ENCODE results near the gene PIEZO2. TPM values are rescaled to one million over a fixed set of nuclear protein-coding genes. Genes with fewer than 3 reads are reported as not detected.
"Not testable (repeated sequence)": the region's sequence is repeated elsewhere in the genome, so short reads cannot be mapped to it uniquely, and the experiment has no call there.

Gene PIEZO2
- not detected for total RNA-seq (2021; fragmentation: NEBNext Ultra II Directional; extraction: Animal tissue kit (Norgen Biotek cat#: 25700))
- long read RNA-seq, result 0 reads

GRCh38 chr18:11149441-11150270 lies at the start of gene PIEZO2:
TSS of gene PIEZO2 (minus strand) at chr18:11149569. CDS start at chr18:11148588, 981 bp downstream.
- Mint-ChIP-seq H3K27ac (no peak within 1 kb of the TSS), H3K4me3 (no peak within 1 kb of the TSS), H3K36me3 (ENCODE audit: low read depth) (no peaks in the 10 kb centered on the region), H3K27me3 (ENCODE audit: insufficient read depth) (peaks cover 32% of the 10 kb centered on the region), H3K4me1 (ENCODE audit: low read depth) (no peaks in the 10 kb centered on the region), H3K9me3 (no peaks in the 10 kb centered on the region)
- no peak for DNase-seq
- TF ChIP-seq CTCF (IDR thresholded peaks at IDR 0.05), result no peak

DNA sequence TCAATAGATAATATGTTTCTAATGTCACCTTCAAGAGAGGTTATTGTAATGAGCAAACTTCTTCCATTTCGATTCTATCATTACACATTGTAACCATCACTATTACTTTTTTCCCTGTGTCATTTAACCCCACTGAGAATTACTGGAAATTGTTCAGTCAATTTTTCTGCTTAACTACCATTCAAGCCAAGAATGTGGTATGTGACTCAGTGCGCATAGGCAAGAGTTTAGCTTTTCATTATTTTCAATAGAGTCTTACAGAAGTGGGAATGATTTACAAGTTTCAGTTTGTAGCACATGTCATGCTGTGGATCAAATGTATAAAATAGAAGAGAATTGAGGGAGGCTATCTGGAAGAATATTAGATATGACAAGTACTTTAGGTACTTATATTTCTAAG lies 34.3 kb upstream of the PIEZO2 start:
- Mint-ChIP-seq H3K9me3 (no peaks in the 10 kb centered on the region), H3K36me3 (ENCODE audit: low read depth) (no peaks in the 10 kb centered on the region), H3K4me1 (ENCODE audit: low read depth) (peaks cover 6% of the 10 kb centered on the region; the same call in 1 of the 2 replicates), H3K4me3 (no peak overlapping the region), H3K27ac (no peak overlapping the region), H3K27me3 (ENCODE audit: insufficient read depth) (peaks cover 1% of the 10 kb centered on the region)
- no peak for TF ChIP-seq CTCF (IDR thresholded peaks at IDR 0.05)
- DNase-seq, result no peak

DNA sequence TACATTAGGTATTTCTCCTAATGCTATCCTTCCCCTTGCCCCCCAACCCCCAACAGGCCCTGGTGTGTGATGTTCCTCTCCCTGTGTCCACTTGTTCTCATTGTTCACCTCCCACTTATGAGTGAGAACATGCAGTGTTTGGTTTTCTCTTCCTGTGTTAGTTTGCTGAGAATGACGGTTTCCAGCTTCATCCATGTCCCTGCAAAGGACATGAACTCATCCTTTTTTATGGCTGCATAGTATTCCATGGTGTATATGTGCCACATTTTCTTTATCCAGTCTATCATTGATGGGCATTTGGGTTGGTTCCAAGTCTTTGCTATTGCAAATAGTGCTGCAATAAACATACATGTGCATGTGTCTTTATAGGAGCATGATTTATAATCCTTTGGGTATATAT lies 32.3 kb upstream of the PIEZO2 start:
- peaks cover 21% of the 10 kb centered on the region for H3K4me1 Mint-ChIP-seq (ENCODE audit: low read depth)
- not testable (repeated sequence) for H3K36me3 Mint-ChIP-seq (ENCODE audit: low read depth); H3K27me3 Mint-ChIP-seq (ENCODE audit: insufficient read depth); H3K27ac Mint-ChIP-seq; H3K4me3 Mint-ChIP-seq; H3K9me3 Mint-ChIP-seq; DNase-seq

DNA sequence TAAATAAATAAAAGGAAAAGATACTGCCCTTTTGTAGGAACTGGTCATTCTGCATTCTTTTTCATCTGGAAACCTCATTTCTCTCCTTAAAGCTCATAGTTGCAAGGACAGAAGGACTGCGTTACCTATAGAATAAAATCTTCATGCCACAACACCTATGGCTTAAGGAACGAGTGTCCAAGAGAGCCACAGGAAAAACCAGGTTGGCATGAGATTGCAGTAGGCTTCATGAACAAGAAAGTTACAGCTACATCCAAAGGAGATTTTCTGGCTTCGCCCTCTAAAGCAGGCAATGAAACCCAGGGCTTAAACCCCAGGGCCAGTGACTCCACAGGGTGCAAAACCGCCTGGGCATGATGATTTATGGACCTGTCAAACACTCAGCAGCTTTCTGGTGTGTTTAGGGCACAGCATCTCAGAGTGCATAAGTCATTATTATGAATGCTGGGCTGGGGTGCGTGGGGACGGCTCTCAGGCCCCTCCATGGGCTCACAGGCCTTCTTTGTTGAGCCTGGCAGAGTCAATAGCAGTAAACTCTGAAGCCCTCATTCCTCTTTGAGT lies 30.7 kb upstream of the PIEZO2 start:
- no peak overlapping the region for H3K4me3 Mint-ChIP-seq
- no peak overlapping the region for H3K27ac Mint-ChIP-seq
- no peaks in the 10 kb centered on the region; the same call in 1 of the 2 replicates for H3K27me3 Mint-ChIP-seq (ENCODE audit: insufficient read depth)
- H3K9me3 Mint-ChIP-seq, result no peaks in the 10 kb centered on the region
- H3K36me3 Mint-ChIP-seq (ENCODE audit: low read depth), result peaks cover 4% of the 10 kb centered on the region; the same call in 1 of the 2 replicates
- peaks cover 37% of the 10 kb centered on the region for H3K4me1 Mint-ChIP-seq (ENCODE audit: low read depth)
- no peak for TF ChIP-seq CTCF (IDR thresholded peaks at IDR 0.05)
- no peak for DNase-seq

DNA sequence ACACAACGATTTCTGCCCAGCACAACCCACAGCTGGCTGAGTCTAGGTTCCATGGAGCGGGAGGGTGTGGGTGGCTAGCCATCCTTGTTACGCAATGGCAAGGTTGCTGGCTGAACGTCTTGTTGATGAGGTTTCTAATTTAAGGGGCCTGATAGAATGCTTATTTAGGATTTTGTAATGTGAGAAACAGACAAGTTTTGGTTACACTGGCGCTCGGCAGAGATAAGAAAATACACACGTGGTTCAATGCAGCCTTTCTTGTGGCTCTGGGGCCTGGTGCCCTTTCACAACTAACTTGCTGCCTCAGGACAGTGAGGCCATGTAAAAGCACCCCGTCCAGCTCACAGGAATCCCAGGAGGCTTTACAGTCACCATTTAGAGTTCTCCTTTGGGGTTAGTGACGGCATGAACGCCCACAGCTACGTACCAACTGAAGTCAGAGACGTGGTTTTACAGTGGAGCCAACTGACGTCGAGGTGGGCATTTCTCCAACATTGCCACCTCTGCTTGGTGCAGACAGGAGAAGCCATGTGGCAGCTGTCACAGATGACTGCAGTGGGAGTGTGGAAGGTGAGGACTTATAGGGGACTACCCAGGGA lies 29.7 kb upstream of the PIEZO2 start:
- no peak for DNase-seq
- Mint-ChIP-seq H3K9me3 (no peaks in the 10 kb centered on the region), H3K4me1 (ENCODE audit: low read depth) (peaks cover 47% of the 10 kb centered on the region), H3K27ac (no peak overlapping the region), H3K27me3 (ENCODE audit: insufficient read depth) (no peaks in the 10 kb centered on the region; the same call in 1 of the 2 replicates), H3K36me3 (ENCODE audit: low read depth) (peaks cover 4% of the 10 kb centered on the region; the same call in 1 of the 2 replicates), H3K4me3 (no peak overlapping the region)
- TF ChIP-seq CTCF (IDR thresholded peaks at IDR 0.05), result no peak

All from HFFc6 (cell line).